AG04449 (cell line): ENCODE data around the gene RAB27A.
"Not testable (repeated sequence)": the region's sequence is repeated elsewhere in the genome, so short reads cannot be mapped to it uniquely, and the experiment has no call there.

ENCODE experiments used
- CTCF ChIA-PET: fragments of 350-600 bp; formaldehyde crosslinking; extraction: SDS; loops from one replicate; lab custom pipeline; 2021; ENCODE audit warnings: antibody characterized with exemption; lab: Yijun Ruan, JAX
- POLR2A ChIA-PET: fragments of 400-600, 350-600 bp; formaldehyde crosslinking; extraction: SDS; loops from one replicate; lab custom pipeline; 2020; ENCODE audit warnings: antibody characterized with exemption, inconsistent platforms; lab: Yijun Ruan, JAX
- DNase-seq: peaks from one replicate; pipeline ENCODE4 v3.0.0-alpha.2; 2010; ENCODE audit warnings: low read depth, low spot score
- H3K4me3 ChIP-seq: 2 replicates; pipeline ENCODE4 v1.5.1; 2011; ENCODE audit warnings: low read depth, mild to moderate bottlenecking, control low read depth, low read length
- TF ChIP-seq, protein P1 (sequence below): IDR thresholded peaks from one replicate; pipeline ENCODE4 v1.5.1; 2011; ENCODE audit warnings: mild to moderate bottlenecking, moderate library complexity, low read length, control low read depth, inconsistent platforms; ENCODE audit not compliant: insufficient read depth; ENCODE audit errors: missing control alignments

RAB27A gene

DNA sequence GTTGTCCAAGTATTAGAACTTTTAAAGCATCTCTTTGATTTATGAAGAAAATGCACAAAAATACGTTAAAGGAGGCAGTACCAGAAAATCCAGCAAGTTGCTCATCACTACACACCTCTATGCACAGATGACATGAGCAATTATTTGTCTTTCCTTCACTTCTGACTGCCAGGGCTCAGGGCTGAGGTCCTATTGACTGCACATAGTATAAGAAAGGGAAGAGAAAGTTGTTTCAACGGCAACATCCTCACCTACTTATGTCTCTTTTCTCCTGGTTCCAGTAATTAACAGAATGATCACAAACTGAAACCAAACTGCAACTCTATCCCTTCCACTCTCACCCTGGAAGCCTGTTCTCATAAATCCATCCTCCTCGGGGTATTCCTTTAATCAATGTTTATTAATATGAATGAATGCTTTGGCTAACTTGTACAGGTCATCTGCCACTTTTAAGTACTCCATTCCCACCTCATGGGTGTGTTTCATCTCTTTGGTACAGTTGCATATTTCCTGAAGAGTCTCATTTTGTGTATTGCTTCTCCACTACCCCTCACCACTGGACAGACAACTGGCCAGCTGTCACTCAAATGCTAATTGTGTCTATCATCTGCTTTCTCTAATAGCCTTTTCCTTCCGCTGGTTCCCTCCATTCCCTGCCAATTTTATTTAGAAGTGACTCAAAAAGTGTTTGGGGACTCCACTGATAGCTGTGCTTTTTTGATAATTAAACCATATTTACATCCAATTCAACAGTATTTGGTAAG is 34.5 kb downstream of the RAB27A start:
- ChIA-PET POLR2A (no interaction called here), CTCF (no interaction called here)
- DNase-seq, result no peak
- no peak overlapping the region for H3K4me3 ChIP-seq
- TF ChIP-seq, protein P1, sequence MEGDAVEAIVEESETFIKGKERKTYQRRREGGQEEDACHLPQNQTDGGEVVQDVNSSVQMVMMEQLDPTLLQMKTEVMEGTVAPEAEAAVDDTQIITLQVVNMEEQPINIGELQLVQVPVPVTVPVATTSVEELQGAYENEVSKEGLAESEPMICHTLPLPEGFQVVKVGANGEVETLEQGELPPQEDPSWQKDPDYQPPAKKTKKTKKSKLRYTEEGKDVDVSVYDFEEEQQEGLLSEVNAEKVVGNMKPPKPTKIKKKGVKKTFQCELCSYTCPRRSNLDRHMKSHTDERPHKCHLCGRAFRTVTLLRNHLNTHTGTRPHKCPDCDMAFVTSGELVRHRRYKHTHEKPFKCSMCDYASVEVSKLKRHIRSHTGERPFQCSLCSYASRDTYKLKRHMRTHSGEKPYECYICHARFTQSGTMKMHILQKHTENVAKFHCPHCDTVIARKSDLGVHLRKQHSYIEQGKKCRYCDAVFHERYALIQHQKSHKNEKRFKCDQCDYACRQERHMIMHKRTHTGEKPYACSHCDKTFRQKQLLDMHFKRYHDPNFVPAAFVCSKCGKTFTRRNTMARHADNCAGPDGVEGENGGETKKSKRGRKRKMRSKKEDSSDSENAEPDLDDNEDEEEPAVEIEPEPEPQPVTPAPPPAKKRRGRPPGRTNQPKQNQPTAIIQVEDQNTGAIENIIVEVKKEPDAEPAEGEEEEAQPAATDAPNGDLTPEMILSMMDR, result no peak

DNA sequence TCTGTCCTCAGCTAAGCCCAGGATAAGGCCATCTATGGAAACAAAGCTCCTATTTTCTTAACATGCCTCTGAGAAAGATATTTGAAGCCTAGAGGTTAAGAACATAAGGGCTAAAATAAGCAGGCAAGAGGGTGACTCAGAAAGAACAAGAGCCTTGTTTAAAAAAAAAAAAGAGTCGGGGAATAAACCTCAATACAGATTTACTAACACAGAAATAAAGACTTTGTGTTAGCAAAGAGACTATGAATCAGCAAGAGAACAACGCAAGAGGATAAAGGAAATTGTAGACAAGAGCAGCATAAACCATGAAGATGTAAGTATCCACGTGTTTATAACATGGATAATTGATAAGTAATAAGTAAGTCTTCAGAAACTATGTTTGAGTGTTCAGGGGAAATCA is 36.0 kb downstream of the RAB27A start:
- TF ChIP-seq, protein P1, result no peak
- POLR2A ChIA-PET, result no interaction called here
- CTCF ChIA-PET, result no interaction called here
- no peak for DNase-seq
- H3K4me3 ChIP-seq, result no peak overlapping the region

DNA sequence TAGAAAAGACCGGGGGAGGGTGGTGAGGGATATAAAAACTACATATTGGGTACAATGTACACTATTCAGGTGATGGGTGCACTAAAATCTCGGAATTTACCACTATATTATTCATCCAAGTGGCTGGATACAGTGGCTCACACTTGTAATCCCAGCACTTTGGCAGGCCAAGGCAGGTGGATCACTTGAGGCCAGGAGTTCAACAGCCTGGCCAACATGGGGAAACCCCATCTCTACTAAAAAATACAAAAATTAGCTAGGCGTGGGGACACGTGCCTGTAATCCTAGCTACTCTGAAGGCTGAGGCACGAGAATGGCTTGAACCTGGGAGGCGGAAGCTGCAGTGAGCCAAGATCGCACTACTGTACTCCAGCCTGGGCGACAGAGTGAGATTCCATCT is 37.4 kb downstream of the RAB27A start:
- DNase-seq, H3K4me3 ChIP-seq, POLR2A ChIA-PET: not testable (repeated sequence)
- CTCF ChIA-PET, result interaction anchor here (1.2 to 1.5 kb wide), 2 partner anchors 19 to 36 kb away, joined by 3 read pairs; no protein-coding TSS in a partner anchor

DNA sequence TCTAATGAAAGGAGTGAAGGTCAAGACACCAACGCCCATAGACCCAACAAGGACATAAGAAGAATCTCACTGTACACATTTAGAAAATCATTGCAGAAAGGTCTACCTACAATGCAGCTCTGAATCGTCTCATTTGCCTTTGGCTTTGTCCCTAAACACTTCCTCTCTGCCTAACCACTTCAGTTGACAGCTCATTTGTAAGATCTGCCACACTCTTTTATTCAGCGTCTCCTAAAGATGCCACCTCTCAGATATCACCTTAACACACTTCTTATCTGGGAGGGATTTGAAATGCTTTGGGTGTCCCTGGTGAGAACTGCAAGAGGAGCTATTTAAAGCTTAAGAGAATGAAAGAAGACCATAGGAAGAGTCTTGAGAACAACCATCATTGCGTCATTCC is 38.7 kb downstream of the RAB27A start:
- TF ChIP-seq, protein P1, result no peak
- no peak for DNase-seq
- POLR2A ChIA-PET, result no interaction called here
- CTCF ChIA-PET, result interaction anchor here (0.7 to 1.5 kb wide), 5 partner anchors 11 to 188 kb away, joined by 3 to 4 read pairs (median 3); partner anchors contain the start of genes CCPG1 and PIERCE2
- no peak overlapping the region for H3K4me3 ChIP-seq

DNA sequence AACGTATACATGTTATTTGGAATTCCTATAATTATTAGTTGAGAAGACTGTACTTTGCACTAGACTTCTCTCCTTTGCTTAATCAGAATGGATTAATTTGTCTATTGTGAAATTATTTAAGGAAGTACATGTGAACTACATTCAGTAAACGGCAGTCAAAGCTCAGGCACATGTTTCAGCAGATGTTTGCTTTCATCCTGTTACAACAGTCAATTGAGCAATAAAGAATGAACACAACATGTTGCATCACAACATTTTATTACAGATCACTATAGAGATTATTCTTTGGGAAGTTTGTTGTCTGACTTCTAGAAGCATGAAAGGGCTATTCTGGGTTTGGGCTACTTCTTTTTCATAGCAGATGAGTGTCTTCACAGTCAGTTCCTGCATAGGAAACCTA is 39.2 kb downstream of the RAB27A start:
- ChIA-PET POLR2A (no interaction called here), CTCF (interaction anchor here (0.7 to 1.0 kb wide), 3 partner anchors 12 to 189 kb away, joined by 3 to 4 read pairs (median 4); partner anchors contain the start of genes CCPG1 and PIERCE2)
- DNase-seq, result no peak
- TF ChIP-seq, protein P1, result no peak
- no peak overlapping the region for H3K4me3 ChIP-seq

DNA sequence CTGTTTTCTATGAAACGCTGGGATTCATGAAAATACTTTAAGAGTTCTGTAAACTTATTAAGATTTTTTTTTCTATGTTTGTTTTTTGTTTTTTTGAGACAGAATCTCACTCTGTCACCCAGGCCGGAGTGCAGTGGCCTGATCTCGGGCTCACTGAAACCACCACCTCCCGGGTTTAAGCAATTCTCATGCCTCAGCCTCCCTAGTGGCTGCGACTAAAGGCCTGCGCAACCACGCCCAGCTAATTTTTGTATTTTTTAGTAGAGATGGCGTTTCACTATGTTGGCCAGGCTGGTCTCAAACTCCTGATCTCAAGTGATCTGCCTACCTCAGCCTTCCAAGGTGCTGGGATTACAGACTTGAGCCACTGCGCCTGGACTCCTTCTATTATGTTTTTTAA is 39.7 kb downstream of the RAB27A start:
- DNase-seq, POLR2A ChIA-PET, H3K4me3 ChIP-seq: not testable (repeated sequence)
- CTCF ChIA-PET, result interaction anchor here (0.7 kb wide), 1 partner anchor 189 kb away, joined by 4 read pairs; no protein-coding TSS in a partner anchor

DNA sequence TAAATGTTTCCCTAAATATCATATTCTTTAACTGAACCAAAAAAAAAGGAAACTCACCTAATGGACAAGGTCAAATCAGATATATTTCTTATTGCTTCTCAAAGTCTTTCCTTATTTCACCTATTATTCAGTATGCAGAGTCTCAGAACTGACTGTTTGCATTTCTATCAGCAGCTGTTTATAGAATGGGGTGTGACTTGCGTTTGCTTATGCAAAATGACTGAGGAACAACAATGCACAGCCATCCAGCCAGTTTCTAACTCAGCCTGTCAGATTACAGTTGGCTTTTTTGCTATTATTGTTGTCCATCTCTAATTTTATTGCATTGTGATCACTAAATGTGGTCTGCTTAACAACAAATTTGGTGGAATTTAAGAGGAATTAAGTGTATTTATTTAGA is 40.7 kb downstream of the RAB27A start:
- ChIA-PET POLR2A (no interaction called here), CTCF (no interaction called here)
- DNase-seq, result no peak
- no peak overlapping the region for H3K4me3 ChIP-seq
- TF ChIP-seq, protein P1, result no peak
